T-helper 17 cell (primary cell): ENCODE measurements around the gene MKLN1. TPM values are rescaled to one million over a fixed set of nuclear protein-coding genes. Genes with fewer than 3 reads are reported as not detected.
"Not testable (repeated sequence)": the region's sequence is repeated elsewhere in the genome, so short reads cannot be mapped to it uniquely, and the experiment has no call there.

Experiments used
- ATAC-seq: fragments of 150-1000 bp; cut with Tn5 transposase; 2 replicates; pipeline ENCODE4 v1.10.0; 2021; ENCODE audit warnings: mild to moderate bottlenecking, moderate library complexity
- DNase-seq, 3 donors: peaks; one replicate each; pipeline versions ENCODE4 v3.0.0 to v3.0.0-alpha.2; 2020 to 2021
- H3K9me3 ChIP-seq: one replicate; pipeline ENCODE4 v1.7.0; 2013; ENCODE audit warnings: low read length, mild to moderate bottlenecking; ENCODE audit not compliant: control insufficient read depth, poor library complexity, severe bottlenecking
- H3K27ac Mint-ChIP-seq: one replicate; pipeline ENCODE4 v1.8.0; 2022; ENCODE audit warnings: mild to moderate bottlenecking, moderate library complexity, mixed read lengths
- H3K27me3 Mint-ChIP-seq: one replicate; pipeline ENCODE4 v1.8.0; 2022; ENCODE audit warnings: mixed read lengths
- H3K36me3 Mint-ChIP-seq: one replicate; pipeline ENCODE4 v1.8.0; 2022; ENCODE audit warnings: low read depth, mixed read lengths
- H3K4me1 Mint-ChIP-seq: one replicate; pipeline ENCODE4 v1.8.0; 2022; ENCODE audit warnings: mild to moderate bottlenecking, mixed read lengths
- H3K4me3 Mint-ChIP-seq: one replicate; pipeline ENCODE4 v1.8.0; 2022; ENCODE audit warnings: mild to moderate bottlenecking, moderate library complexity, mixed read lengths
- total RNA-seq, 4 donors: library from RNA in 2 of 4; stranded (reverse) in 2 of 4; gene quantifications; one replicate each; pipeline ENCODE4 v1.2.3 and lab custom pipeline; 2022 to 2026

Gene MKLN1
- total RNA-seq, 2 donors from 2014 or later: 46.5 to 51.1 TPM

DNA sequence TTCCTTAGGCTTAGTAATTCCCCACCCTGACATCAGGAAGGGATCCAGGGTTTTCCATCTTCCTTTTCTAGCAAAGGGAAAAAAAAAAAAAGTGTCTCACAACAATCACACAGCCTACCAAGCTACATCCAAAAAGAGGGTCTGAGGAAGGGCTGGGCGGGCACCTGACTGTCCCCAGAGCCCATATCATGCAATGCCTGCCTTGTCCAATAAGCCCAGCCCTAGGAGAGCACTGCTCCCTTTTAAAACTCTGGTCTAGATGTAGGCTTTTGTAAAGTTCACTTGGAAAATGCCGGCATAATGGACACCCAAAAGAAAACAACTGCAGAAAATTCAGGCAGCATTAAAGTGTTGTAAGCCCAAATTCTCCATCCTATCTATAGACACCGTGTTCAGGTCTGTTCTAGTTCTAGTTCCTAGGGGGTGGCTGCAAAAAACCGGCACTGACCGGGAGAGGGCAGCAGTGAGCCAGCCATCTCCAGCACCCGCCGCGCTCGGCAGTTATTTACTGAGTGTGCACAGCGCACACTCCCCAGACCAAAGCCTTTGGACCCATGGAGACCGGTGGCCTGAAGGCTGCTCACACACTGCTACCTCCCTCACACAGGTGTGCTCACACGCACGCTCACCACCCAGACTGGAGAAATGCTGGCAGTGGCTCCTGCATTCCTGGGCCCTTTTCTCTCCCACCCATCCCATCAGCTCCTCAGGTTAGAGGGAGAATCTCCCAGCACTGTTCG lies 180.1 kb downstream of the MKLN1 start:
- H3K27ac Mint-ChIP-seq: no peak overlapping the region
- no peaks in the 10 kb centered on the region for H3K36me3 Mint-ChIP-seq
- peak; percentile 90 for ATAC-seq
- DNase-seq: peak; percentile 61 to 79 (median 67)
- H3K4me3 Mint-ChIP-seq: peak overlapping the region; percentile 55
- H3K27me3 Mint-ChIP-seq: peaks cover 13% of the 10 kb centered on the region
- no peaks in the 10 kb centered on the region for H3K9me3 ChIP-seq
- H3K4me1 Mint-ChIP-seq: peaks cover 18% of the 10 kb centered on the region

DNA sequence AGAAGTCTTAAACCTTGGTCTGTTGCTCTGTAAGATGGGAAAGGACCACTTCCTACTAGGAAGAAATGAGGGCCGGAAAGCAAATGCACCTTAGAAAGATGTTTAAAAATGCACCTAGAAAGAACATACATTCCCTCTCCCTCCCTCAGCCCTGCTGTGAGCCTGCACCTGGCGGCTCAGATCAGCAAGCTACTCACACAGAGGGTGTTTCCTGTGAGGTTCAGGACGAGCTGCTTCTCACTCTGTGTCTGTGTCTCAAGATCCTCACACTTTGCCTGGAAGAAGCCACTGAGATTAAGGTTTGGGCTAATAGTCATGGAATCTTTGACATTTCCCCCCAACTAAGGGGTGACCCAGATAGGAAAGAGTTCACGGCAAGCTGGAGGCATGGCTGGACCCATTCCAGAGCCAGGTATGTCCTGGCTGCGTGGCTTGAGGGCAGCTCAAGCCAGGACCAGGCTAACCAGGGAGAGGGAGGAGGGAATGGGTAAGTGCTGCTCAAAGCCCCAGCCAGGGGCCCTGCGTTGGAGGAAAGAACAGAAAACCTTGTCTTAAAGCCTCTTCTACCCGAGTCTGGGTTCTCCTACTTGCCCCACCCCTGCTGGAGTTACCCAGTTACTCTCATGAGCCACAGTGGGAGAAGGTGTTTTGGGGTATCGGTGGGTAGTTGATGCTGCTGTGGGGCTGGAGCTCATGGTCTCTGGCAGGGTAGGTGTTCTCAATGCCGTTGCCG lies 181.2 kb downstream of the MKLN1 start:
- H3K9me3 ChIP-seq: no peaks in the 10 kb centered on the region
- no peak for DNase-seq
- Mint-ChIP-seq H3K4me1 (peaks cover 25% of the 10 kb centered on the region), H3K27me3 (peaks cover 13% of the 10 kb centered on the region), H3K27ac (no peak overlapping the region), H3K36me3 (no peaks in the 10 kb centered on the region), H3K4me3 (no peak overlapping the region)
- ATAC-seq: no peak

DNA sequence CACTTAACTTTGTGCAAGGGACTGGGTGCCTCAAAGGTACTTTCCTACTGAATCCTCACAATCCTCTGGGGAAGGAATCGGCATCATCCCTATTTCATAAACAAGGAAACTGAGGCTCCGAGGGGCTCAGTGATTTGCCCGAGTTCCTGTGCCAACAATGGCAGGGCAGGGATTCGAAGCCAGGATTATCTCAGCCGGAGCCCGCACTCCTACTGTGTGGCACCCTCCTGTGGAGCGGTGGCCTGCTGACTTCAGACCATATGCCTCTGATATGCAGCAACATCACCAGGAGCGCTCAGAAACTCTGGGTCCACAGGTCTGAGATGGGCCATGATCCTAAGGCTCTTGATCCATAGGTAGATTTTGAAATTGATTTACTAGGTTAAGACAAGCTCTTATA lies 182.1 kb downstream of the MKLN1 start:
- H3K9me3 ChIP-seq: no peaks in the 10 kb centered on the region
- Mint-ChIP-seq H3K36me3 (no peaks in the 10 kb centered on the region), H3K27ac (no peak overlapping the region), H3K4me1 (peaks cover 25% of the 10 kb centered on the region), H3K4me3 (no peak overlapping the region), H3K27me3 (peaks cover 13% of the 10 kb centered on the region)
- DNase-seq (no peak), ATAC-seq (no peak)

DNA sequence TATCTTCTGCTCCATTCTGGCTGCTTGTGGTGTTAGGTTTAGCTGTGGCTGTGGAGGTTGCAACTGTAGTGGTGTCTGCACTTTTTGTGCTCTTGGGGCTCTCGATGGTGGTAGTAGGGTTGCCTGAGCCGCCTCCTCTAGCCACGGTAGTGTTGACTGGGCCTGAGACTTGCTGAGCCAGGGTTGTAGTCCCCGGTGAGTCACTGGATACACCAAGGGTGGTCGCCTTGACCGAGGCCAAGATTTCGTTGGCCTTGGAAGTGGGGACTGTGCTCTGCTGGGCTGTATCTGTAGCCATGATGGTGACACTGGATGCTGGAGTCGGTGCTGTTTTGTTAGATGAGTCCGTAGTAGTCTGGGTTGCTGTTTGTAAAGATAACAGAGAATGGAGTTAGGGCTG lies 183.4 kb downstream of the MKLN1 start:
- no peaks in the 10 kb centered on the region for H3K36me3 Mint-ChIP-seq
- H3K27ac Mint-ChIP-seq: no peak overlapping the region

DNA sequence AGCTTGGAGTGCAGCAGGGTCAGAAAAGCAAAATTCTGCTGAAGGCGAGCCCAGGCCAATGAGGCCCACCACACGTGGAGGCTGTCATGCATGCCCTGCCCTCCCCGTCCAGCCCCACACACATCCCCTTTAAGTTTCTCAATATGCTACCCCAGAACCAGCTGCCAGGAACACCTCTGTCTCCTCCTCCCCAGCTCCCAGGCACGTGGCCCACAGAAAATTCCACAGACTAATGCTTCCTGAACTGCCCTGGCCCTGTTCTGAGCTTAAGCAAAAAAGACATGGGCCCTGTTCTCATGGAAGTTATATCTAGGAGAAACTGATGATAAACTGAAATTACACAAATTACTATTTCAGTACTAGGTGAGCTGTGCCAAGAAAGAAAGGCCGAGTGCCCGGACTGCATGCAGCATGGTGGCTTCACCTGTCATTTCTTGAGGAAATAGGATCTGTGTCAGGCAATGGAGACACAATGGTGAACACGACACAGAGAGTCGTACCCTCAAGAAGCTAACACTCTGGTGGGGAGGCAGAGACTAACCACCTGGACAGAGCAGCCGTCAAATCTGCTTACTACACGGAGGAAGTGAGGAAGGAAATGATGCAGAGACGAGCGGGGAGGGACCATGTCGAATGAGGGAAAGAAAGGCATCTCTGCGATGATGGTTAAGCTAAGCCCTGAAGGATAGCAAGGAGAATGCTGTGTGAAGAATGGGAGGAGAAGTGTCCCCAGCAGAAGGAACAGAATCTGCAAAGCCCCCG lies 184.3 kb downstream of the MKLN1 start:
- Mint-ChIP-seq H3K27me3 (peaks cover 13% of the 10 kb centered on the region), H3K36me3 (no peaks in the 10 kb centered on the region), H3K27ac (peak overlapping the region; percentile 57), H3K4me1 (peaks cover 25% of the 10 kb centered on the region), H3K4me3 (peak overlapping the region; percentile 51)
- no peaks in the 10 kb centered on the region for H3K9me3 ChIP-seq
- DNase-seq (no peak), ATAC-seq (no peak)

More for the DNA sequence above, 183.4 kb downstream of the MKLN1 start:
- Mint-ChIP-seq H3K4me1 (peaks cover 25% of the 10 kb centered on the region), H3K27me3 (peaks cover 13% of the 10 kb centered on the region), H3K4me3 (no peak overlapping the region)
- no peak for DNase-seq
- H3K9me3 ChIP-seq: no peaks in the 10 kb centered on the region
- no peak for ATAC-seq

DNA sequence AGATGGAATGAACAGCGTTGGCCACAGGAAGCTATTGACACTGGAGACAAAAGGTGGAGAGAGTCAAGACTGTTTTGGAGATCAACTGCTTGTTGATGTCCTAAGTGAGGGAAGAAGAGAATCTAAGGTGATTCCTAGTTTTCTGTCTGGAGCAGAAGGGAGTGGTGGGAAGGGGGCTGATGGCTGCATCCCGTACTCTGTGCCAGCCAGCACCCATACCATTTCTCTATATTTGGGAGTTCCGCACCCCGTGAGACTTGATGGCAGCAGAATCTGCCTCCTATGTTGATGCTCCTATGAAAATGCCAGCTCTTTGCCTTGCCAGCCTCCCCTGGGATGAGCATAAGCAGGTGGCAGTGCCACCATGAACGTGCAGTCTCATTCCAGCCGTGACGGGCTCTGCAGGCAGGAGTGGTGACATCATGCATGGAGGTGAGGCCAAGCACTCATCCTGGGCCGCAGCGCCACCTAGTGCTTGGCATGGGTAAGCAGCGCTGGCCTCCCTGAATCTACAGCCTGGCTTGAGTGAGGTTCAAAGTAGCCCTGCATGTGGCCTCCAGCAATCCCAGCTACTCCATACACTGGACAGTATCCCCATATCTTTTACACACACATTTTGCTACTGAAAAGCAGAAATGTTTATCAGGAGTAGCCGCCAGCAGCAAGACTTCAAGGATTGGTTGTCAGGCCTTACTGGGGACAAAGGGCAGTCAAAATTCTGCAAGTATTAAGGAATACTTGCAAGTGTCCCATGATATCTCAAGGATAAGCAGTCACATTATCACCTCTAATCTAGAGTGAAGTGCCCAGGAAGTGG lies 185.8 kb downstream of the MKLN1 start:
- no peaks in the 10 kb centered on the region for H3K36me3 Mint-ChIP-seq
- H3K4me3 Mint-ChIP-seq: peak overlapping the region; percentile 36
- H3K27ac Mint-ChIP-seq: peak overlapping the region; percentile 56
- peak; percentile 56 to 73 (median 62) for DNase-seq
- peak; percentile 98 for ATAC-seq
- H3K27me3 Mint-ChIP-seq: peaks cover 15% of the 10 kb centered on the region
- H3K9me3 ChIP-seq: no peaks in the 10 kb centered on the region
- peaks cover 16% of the 10 kb centered on the region for H3K4me1 Mint-ChIP-seq

DNA sequence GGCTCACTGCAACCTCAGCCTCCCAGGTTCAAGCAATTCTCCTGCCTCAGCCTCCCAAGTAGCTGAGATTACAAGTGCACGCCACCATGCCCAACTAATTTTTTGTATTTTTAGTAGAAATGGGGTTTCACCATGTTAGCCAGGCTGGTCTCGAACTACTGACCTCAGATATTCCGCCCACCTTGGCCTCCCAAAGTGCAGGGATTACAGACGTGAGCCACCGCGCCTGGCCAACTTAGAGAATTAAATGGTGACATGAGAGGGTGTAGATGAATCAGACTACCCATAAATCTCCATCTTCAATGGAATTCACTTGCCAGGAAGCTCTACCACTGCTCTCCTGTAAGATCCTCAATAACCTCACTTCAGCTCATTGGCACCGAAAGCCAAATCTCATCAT lies 187.8 kb downstream of the MKLN1 start:
- H3K9me3 ChIP-seq, DNase-seq, H3K36me3 Mint-ChIP-seq, H3K27ac Mint-ChIP-seq, ATAC-seq, H3K4me3 Mint-ChIP-seq: not testable (repeated sequence)
- peaks cover 20% of the 10 kb centered on the region for H3K27me3 Mint-ChIP-seq
- H3K4me1 Mint-ChIP-seq: peaks cover 14% of the 10 kb centered on the region

DNA sequence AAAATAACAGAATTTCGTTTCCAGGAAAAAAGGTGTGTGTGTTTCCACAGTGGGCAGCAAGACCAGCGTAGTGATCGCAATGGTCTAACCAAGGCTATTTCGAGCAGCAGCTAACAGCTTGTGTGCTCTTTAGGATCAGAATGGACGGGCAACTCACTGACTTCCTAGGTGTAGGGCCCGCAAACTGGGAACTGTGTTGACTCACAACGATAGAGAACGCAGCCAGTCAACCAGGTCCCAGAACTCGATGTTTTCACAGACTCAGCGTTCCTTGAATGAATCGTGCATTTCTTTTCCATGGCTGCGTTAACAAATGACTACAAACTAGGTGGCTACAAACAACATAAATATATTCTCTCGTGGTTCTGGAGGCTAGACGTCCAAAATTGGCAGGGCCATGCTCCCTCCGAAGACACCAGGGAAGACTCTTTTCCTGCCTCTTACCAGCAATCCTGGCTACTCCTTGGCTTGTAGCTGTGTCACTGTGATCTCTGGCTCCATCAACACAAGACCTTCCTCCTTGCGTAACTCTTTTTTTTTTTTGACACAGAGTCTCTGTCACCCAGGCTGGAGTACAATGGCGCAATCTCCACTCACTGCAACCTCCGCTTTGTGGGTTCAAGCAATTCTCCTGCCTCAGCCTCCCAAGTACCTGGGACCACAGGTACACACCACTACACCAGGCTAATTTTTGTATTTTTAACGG lies 189.7 kb downstream of the MKLN1 start:
- DNase-seq (no peak), ATAC-seq (no peak)
- Mint-ChIP-seq H3K36me3 (no peaks in the 10 kb centered on the region), H3K27me3 (peaks cover 21% of the 10 kb centered on the region), H3K4me1 (peaks cover 13% of the 10 kb centered on the region), H3K4me3 (no peak overlapping the region), H3K27ac (no peak overlapping the region)
- H3K9me3 ChIP-seq: no peaks in the 10 kb centered on the region

DNA sequence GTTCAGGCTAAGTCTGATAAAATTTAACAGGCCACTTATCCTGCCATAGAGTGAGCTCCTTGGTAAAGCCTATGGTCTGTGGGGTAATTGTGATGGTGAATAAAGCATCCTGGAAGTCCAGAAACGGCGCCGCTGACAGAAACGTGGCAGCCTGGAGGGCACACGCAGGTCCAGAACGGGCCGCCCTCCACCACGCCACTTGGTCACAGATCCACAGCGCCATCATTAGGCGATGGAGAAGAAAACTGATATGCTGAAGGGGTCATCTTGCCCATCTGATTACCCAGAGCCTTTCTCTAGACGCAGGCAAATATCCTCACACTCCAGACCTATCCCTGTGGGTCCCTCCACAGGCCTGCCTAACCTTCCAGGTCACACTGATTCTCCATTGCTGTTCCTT lies 190.9 kb downstream of the MKLN1 start:
- no peaks in the 10 kb centered on the region for H3K36me3 Mint-ChIP-seq
- DNase-seq: no peak
- no peak for ATAC-seq
- no peaks in the 10 kb centered on the region for H3K9me3 ChIP-seq
- H3K4me1 Mint-ChIP-seq: peaks cover 13% of the 10 kb centered on the region
- H3K27ac Mint-ChIP-seq: no peak overlapping the region
- H3K27me3 Mint-ChIP-seq: peaks cover 21% of the 10 kb centered on the region
- no peak overlapping the region for H3K4me3 Mint-ChIP-seq

DNA sequence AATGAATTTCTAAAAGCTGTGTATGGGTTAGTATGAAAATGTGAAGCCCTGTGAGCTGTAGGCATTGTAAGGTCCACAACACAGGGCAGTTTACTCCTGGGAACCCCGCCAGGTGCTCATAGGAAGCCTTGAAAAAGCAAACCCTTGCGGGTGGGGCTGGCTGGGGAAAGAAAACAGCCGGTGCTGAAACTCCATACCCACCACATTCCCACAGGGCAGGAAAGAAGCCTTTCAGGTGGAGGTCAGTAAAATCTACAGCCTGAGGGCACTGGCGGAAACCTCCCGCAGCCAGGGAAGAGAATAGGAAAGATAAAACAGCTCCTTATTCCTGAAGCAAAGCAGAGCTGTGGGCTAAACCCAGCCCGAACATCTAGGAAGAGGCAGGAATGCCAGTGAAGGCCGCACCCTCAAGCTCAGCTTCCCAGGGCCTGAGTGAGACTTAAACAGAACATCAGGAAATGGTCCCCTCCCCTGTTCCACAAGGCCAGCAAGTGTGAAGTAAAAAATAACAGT lies 194.0 kb downstream of the MKLN1 start:
- Mint-ChIP-seq H3K27ac (no peak overlapping the region), H3K27me3 (peaks cover 26% of the 10 kb centered on the region), H3K36me3 (no peaks in the 10 kb centered on the region), H3K4me3 (peak overlapping the region; percentile 73), H3K4me1 (peaks cover 15% of the 10 kb centered on the region)
- no peak for ATAC-seq
- DNase-seq: no peak
- no peaks in the 10 kb centered on the region for H3K9me3 ChIP-seq

DNA sequence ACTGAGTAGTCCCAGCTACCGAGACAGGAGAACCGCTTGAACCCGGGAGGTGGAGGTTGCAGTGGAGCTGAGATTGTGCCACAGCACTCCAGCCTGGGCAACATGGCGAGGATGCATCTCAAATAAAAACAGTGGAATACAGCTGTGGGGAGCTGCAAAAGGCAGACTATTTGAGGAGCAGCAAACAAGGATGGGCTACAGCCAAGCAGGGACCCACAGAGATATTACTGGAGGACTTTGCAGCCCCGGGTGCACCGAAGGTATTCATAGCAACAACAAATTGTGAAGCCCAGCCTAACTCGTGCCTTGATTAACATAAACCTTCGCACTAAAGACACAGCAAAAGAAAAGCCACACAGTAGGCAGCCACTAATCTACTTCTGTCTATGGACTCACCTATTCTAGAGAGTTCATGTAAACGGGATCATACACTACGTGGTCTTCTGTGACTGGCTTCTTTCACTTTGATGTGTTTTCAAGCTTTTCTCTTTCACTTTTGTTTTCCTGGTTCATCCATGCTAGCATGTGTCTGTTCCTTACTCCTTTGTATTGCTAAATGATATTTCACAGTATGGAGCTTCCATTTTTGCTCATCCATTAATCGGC lies 194.8 kb downstream of the MKLN1 start:
- Mint-ChIP-seq H3K4me1 (peaks cover 15% of the 10 kb centered on the region), H3K27ac (no peak overlapping the region), H3K27me3 (peaks cover 30% of the 10 kb centered on the region), H3K4me3 (peak overlapping the region; percentile 46), H3K36me3 (no peaks in the 10 kb centered on the region)
- peak; percentile 48 for ATAC-seq
- H3K9me3 ChIP-seq: no peaks in the 10 kb centered on the region
- DNase-seq: no peak

DNA sequence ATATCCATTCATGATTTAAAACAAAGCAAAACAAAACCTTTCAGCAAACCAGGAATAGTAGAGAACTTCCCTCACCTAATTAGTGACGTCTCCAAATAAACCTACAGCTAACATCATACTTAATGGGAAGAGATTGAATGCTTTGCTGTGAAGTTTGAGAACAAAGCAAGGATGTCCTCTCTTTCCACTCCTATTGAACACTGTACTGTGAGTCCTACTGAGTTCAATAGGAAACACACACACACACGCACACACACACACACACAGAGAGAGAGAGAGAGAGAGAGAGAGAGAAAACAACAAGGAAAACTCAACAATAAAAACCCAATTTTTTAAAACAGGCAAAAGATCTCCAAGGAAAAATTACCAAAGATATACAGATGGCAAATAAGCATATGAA lies 196.4 kb downstream of the MKLN1 start:
- no peak for ATAC-seq
- H3K9me3 ChIP-seq: no peaks in the 10 kb centered on the region
- H3K4me1 Mint-ChIP-seq: peaks cover 15% of the 10 kb centered on the region
- DNase-seq: no peak
- no peak overlapping the region for H3K4me3 Mint-ChIP-seq
- H3K27ac Mint-ChIP-seq: no peak overlapping the region
- H3K36me3 Mint-ChIP-seq: peaks cover 5% of the 10 kb centered on the region
- H3K27me3 Mint-ChIP-seq: peaks cover 27% of the 10 kb centered on the region
